NT2/D1 (cell line): ENCODE measurements around the gene LUC7L.
"Not testable (repeated sequence)": the region's sequence is repeated elsewhere in the genome, so short reads cannot be mapped to it uniquely, and the experiment has no call there.

Experiments
- SUZ12 ChIP-seq: IDR thresholded peaks from 2 replicates; pipeline ENCODE4 v1.6.1; 2011; ENCODE audit not compliant: insufficient read length, insufficient read depth; ENCODE audit errors: extremely low read depth
- YY1 ChIP-seq: IDR thresholded peaks from 2 replicates; pipeline ENCODE4 v1.6.1; 2011; ENCODE audit not compliant: insufficient read length, insufficient read depth

DNA sequence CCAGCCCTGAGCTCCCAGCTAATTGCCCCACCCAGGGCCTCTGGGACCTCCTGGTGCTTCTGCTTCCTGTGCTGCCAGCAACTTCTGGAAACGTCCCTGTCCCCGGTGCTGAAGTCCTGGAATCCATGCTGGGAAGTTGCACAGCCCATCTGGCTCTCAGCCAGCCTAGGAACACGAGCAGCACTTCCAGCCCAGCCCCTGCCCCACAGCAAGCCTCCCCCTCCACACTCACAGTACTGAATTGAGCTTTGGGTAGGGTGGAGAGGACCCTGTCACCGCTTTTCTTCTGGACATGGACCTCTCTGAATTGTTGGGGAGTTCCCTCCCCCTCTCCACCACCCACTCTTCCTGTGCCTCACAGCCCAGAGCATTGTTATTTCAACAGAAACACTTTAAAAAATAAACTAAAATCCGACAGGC is 59.2 kb downstream of the LUC7L start:
- TF ChIP-seq SUZ12, YY1: not testable (repeated sequence)
